Stomach (tissue), 9 donors: ENCODE results near the gene NTRK2. TPM values are rescaled to one million over a fixed set of nuclear protein-coding genes. Genes with fewer than 3 reads are reported as not detected.

ENCODE experiments used
- DNase-seq, 2 donors: peaks; one replicate each; pipeline versions ENCODE4 v3.0.0 to v3.0.0-alpha.2; 2013 to 2019
- H3K27ac ChIP-seq, 5 donors: fragments of 200-600 bp in 4 of 5; sonication (generic) in 4 of 5; one replicate each; pipeline ENCODE4 v1.5.1; 2013 to 2019; ENCODE audit warnings: mild to moderate bottlenecking in 1 of 5, moderate library complexity in 1 of 5
- H3K27me3 ChIP-seq, 3 donors: fragments of 200-600 bp; sonication (generic); one replicate each; pipeline ENCODE4 v1.5.1; 2017 to 2019; ENCODE audit warnings: mixed run types in 1 of 3
- H3K36me3 ChIP-seq, 4 donors: fragments of 200-600 bp; sonication (generic); 1 replicate in 3 of 4; 2 replicates in 1 of 4; pipeline ENCODE4 v1.5.1; 2016 to 2019
- H3K4me1 ChIP-seq, 4 donors: fragments of 200-600 bp; sonication (generic); one replicate each; pipeline ENCODE4 v1.5.1; 2016 to 2019
- H3K4me3 ChIP-seq, 4 donors: fragments of 200-600 bp; sonication (generic) in 3 of 4; one replicate each; pipeline ENCODE4 v1.5.1; 2016 to 2019; ENCODE audit warnings: mild to moderate bottlenecking in 1 of 4
- H3K9me3 ChIP-seq, 4 donors: fragments of 200-600 bp; sonication (generic); one replicate each; pipeline ENCODE4 v1.5.1; 2016 to 2019
- EP300 ChIP-seq: sonication (generic); formaldehyde crosslinking; IDR thresholded peaks from one replicate; pipeline ENCODE4 v1.6.1; 2017; ENCODE audit warnings: antibody characterized with exemption
- POLR2A ChIP-seq, 4 donors: fragments of 450-650 bp; IDR thresholded peaks; one replicate each; pipeline ENCODE4 v1.6.1; 2016; ENCODE audit warnings: antibody characterized with exemption in 4 of 4, control low read depth in 2 of 4, mild to moderate bottlenecking in 1 of 4, moderate library complexity in 1 of 4
- POLR2AphosphoS5 ChIP-seq, 3 donors: sonication (generic); formaldehyde crosslinking; IDR thresholded peaks; one replicate each; pipeline ENCODE4 v1.6.1; 2016; ENCODE audit warnings: antibody characterized with exemption in 3 of 3
- WGBS, 5 donors: extraction: QIAGEN DNeasy Blood & Tissue Kit in 3 of 5; methylation state at CpG; one replicate each; pipeline versions ENCODE4 v1.1.5 to v1.1.7; 2013 to 2018; 5-methylcytosine and 5-hydroxymethylcytosine counted together
- intact Hi-C: fragments of 100-400 bp; cut with DNase I; formaldehyde crosslinking; loops from one replicate; pipeline ENCODE4 v1.15.1; 2023; ENCODE audit warnings: low total_unique reads
- polyA plus RNA-seq, 3 donors: library from polyadenylated mRNA; stranded (reverse); fragments of 200-250 nt; gene quantifications; one replicate each; pipeline ENCODE4 v1.2.3, GENCODE V29; 2013
- total RNA-seq, 5 donors: library from RNA; depleted of rRNA; stranded (reverse); fragments of >200 nt; gene quantifications; one replicate each; pipeline versions ENCODE4 v1.1.0 to v1.2.3, GENCODE V29; 2014 to 2016
- TF ChIP-seq, protein P1 (sequence below), 7 experiments: fragments of 450-650 bp in 4 of 7; fragments of 200-600 bp in 3 of 7; sonication (generic) in 3 of 7; IDR thresholded peaks; one replicate each; pipeline ENCODE4 v1.5.1; 2016 to 2019; ENCODE audit warnings: antibody characterized with exemption in 7 of 7, control low read depth in 2 of 7, mild to moderate bottlenecking in 1 of 7
- donor health status: healthy with polysubstance abuse.
- donor health status: Bipolar disorder and iron deficiency.
- donor health status: healthy.

NTRK2 gene
- total and polyA plus RNA-seq, 8 donors, result 0.06 to 8.8 (median 2.6) TPM

DNA sequence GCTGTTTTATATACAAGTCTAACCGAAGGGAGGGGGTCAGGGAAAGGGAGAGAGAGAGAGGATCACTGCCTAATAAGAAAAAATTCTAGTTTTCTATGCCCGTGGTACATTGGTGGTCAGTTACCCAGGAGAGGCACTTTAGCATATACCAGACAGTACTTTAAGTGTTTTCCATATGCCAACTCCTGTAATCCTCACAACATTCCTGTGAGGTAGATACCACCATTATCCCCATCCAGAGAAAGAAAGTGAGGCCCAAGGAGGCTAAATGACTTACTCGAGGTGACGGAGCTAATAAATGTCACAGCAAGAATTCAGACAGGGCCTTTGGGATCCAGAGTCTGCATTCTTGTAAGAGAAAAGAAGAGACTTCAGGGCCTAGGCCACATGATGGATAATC, 161.8 kb downstream of the NTRK2 start:
- H3K4me3 ChIP-seq, result no peak overlapping the region
- no peaks in the 10 kb centered on the region for H3K36me3 ChIP-seq
- H3K27ac ChIP-seq, result no peak overlapping the region
- 68 to 85% (median 81%) methylated on average over 4 of the region's 4 CpGs for WGBS, 5 donors
- peaks cover 0 to 4% (median 0%) of the 10 kb centered on the region in 3 donors for H3K27me3 ChIP-seq
- no peaks in the 10 kb centered on the region for H3K4me1 ChIP-seq
- no peak for DNase-seq
- intact Hi-C loops, result no loop called here
- no peak for TF ChIP-seq EP300
- no peak for TF ChIP-seq POLR2AphosphoS5 (IDR thresholded peaks at IDR 0.05)
- TF ChIP-seq, protein P1, sequence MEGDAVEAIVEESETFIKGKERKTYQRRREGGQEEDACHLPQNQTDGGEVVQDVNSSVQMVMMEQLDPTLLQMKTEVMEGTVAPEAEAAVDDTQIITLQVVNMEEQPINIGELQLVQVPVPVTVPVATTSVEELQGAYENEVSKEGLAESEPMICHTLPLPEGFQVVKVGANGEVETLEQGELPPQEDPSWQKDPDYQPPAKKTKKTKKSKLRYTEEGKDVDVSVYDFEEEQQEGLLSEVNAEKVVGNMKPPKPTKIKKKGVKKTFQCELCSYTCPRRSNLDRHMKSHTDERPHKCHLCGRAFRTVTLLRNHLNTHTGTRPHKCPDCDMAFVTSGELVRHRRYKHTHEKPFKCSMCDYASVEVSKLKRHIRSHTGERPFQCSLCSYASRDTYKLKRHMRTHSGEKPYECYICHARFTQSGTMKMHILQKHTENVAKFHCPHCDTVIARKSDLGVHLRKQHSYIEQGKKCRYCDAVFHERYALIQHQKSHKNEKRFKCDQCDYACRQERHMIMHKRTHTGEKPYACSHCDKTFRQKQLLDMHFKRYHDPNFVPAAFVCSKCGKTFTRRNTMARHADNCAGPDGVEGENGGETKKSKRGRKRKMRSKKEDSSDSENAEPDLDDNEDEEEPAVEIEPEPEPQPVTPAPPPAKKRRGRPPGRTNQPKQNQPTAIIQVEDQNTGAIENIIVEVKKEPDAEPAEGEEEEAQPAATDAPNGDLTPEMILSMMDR (IDR thresholded peaks at IDR 0.05), result no peak
- no peak for TF ChIP-seq POLR2A (IDR thresholded peaks at IDR 0.05)
- H3K9me3 ChIP-seq, result no peaks in the 10 kb centered on the region

DNA sequence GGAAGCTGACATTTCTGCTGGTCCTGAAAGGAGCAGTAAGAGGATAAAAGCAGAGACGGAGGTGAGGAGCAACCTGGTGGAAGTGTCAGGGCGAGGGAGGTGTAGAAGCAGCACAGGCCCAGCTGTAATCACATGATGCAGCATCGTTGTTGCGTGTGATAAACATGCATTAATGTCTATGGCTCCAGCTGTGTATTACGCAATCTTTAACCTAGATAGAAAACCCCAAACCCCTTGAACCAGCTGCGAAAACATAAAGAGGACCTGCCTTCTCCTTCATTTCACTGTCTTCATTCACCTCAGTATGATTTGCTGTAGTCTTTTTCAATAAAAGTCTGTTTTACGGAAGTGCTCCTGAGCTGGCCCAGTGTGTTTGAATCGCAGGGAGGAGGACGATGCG, 162.9 kb downstream of the NTRK2 start:
- Histone ChIP-seq H3K9me3 (no peaks in the 10 kb centered on the region), H3K4me1 (no peaks in the 10 kb centered on the region), H3K4me3 (no peak overlapping the region), H3K27me3 (peaks cover 0 to under 1% (median 0%) of the 10 kb centered on the region in 3 donors), H3K27ac (no peak overlapping the region), H3K36me3 (no peaks in the 10 kb centered on the region)
- TF ChIP-seq POLR2AphosphoS5 (IDR thresholded peaks at IDR 0.05), result no peak
- TF ChIP-seq, protein P1 (IDR thresholded peaks at IDR 0.05), result no peak
- TF ChIP-seq EP300, result no peak
- TF ChIP-seq POLR2A (IDR thresholded peaks at IDR 0.05), result no peak
- 85 to 93% (median 87%) methylated on average over 10 of the region's 10 CpGs for WGBS, 5 donors
- intact Hi-C loops, result no loop called here
- DNase-seq, result no peak

DNA sequence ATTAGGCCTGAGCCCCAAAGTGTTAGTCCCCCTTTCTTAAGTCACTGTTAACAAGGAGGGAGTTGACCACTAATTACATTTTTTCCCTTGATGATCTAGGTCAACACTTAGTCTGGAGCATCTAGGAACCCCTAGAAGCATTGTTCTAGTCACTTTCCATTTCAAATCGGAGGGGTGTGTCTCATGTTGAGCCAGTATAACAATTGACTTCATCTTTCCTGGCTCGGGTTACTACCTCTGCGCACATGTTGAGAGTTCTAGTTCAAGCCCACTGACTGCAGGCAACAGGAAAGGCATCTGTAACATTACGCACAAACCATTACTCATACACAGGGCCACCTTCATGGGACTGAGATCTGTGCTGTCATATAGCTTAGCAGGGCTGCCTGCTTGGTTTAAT, 164.9 kb downstream of the NTRK2 start:
- no peaks in the 10 kb centered on the region for H3K36me3 ChIP-seq
- H3K4me3 ChIP-seq, result no peak overlapping the region
- no peak for DNase-seq
- H3K9me3 ChIP-seq, result no peaks in the 10 kb centered on the region
- intact Hi-C loops, result no loop called here
- H3K4me1 ChIP-seq, result peaks cover 0 to 1% (median 0%) of the 10 kb centered on the region in 4 donors
- no peak overlapping the region for H3K27ac ChIP-seq
- no peaks in the 10 kb centered on the region for H3K27me3 ChIP-seq
- WGBS, 5 donors, result 71 to 93% (median 86%) methylated on average over 4 of the region's 4 CpGs
- TF ChIP-seq POLR2AphosphoS5 (IDR thresholded peaks at IDR 0.05), result no peak
- no peak for TF ChIP-seq POLR2A (IDR thresholded peaks at IDR 0.05)
- TF ChIP-seq, protein P1 (IDR thresholded peaks at IDR 0.05), result no peak
- no peak for TF ChIP-seq EP300

DNA sequence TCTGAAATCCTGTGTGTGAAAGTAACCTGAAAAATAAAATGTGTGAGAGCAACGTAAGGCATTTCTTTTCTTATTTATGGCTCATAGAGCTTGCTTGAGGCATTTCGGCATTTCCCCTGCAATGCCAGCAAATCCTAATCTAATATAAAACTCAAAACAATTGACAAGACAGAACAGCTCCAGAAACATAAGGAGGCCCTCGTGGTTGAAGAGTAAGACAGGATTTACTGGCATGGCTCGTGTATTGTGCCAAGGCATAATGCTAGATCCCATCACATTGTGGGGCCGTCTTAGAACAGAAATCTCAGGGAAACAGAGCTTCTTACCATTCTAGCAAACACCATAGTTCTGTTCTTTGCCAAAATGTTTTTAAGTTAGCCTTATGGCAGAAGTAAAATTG, 166.2 kb downstream of the NTRK2 start:
- Histone ChIP-seq H3K36me3 (no peaks in the 10 kb centered on the region), H3K27me3 (no peaks in the 10 kb centered on the region), H3K9me3 (no peaks in the 10 kb centered on the region), H3K27ac (no peak overlapping the region), H3K4me1 (peaks cover 0 to 4% (median 0%) of the 10 kb centered on the region in 4 donors), H3K4me3 (no peak overlapping the region)
- intact Hi-C loops, result no loop called here
- TF ChIP-seq POLR2AphosphoS5 (IDR thresholded peaks at IDR 0.05) (no peak), EP300 (no peak), POLR2A (IDR thresholded peaks at IDR 0.05) (no peak)
- TF ChIP-seq, protein P1 (IDR thresholded peaks at IDR 0.05), result no peak
- DNase-seq, result no peak
- WGBS, 5 donors, result 71 to 83% (median 75%) methylated on average over 5 of the region's 5 CpGs
